VCaP (cell line): ENCODE measurements around the gene ERRFI1.
A peak's percentile ranks its signal among the peaks of the same experiment; 100 is the strongest.

Source experiments
- H3K27ac ChIP-seq: fragments of 450-650 bp; 2 replicates; pipeline ENCODE4 v1.5.1; 2017
- TF ChIP-seq, protein P1 (sequence below): fragments of 450-650 bp; conservative IDR thresholded peaks from 2 replicates; pipeline ENCODE4 v1.5.1; 2017; ENCODE audit warnings: mild to moderate bottlenecking, moderate library complexity

The ERRFI1 gene

DNA sequence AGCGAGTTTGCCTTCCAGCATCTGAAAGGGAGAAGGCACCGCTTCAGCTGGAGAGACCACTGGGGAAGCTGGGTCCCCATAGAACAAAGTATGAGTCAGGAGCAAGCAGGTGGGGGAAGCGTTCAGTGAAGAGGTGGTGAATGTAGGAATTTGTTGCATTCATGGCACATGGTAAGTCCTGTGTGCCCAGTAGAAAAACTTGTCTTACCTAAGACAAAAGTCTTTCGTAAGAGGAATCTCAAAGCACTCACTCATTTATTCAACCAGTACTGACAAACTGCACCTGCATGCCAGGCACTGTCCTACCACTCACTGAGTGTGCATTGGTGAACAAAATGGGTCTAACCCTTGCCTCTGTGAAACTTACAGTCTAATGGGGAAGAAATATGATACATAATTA is 9.2 kb upstream of the ERRFI1 start:
- H3K27ac ChIP-seq: no peak overlapping the region

GRCh38 chr1:8033322-8033721 is 7.2 kb upstream of the ERRFI1 start:
- no peak overlapping the region for H3K27ac ChIP-seq
- TF ChIP-seq, protein P1, sequence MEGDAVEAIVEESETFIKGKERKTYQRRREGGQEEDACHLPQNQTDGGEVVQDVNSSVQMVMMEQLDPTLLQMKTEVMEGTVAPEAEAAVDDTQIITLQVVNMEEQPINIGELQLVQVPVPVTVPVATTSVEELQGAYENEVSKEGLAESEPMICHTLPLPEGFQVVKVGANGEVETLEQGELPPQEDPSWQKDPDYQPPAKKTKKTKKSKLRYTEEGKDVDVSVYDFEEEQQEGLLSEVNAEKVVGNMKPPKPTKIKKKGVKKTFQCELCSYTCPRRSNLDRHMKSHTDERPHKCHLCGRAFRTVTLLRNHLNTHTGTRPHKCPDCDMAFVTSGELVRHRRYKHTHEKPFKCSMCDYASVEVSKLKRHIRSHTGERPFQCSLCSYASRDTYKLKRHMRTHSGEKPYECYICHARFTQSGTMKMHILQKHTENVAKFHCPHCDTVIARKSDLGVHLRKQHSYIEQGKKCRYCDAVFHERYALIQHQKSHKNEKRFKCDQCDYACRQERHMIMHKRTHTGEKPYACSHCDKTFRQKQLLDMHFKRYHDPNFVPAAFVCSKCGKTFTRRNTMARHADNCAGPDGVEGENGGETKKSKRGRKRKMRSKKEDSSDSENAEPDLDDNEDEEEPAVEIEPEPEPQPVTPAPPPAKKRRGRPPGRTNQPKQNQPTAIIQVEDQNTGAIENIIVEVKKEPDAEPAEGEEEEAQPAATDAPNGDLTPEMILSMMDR: no peak

More for the DNA sequence above, 9.2 kb upstream of the ERRFI1 start:
- TF ChIP-seq, protein P1: no peak

DNA sequence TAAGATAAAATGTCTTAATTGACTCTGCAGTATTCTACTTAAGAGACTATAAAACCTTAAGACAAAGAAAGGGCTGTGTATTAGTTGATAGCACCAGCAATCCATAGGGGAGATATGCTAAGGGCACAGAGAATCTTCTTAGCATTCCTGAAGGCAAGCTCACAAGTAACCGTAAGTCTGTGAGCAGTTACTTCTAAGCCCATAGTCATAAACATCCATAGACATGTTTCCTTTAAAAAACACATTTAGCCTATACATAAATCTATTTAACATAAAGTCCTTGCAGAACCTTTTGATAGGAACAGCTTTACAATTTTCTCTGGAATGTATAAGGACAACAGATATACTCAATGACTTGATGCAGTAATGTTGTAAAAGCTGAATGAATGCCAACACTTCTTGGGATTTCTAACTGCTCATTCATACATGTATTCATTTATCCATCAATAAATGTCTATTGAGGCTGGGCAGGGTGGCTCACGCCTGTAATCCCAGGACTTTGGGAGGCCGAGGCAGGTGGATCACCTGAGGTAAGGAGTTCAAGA is 6.3 kb upstream of the ERRFI1 start:
- TF ChIP-seq, protein P1: no peak
- no peak overlapping the region for H3K27ac ChIP-seq

DNA sequence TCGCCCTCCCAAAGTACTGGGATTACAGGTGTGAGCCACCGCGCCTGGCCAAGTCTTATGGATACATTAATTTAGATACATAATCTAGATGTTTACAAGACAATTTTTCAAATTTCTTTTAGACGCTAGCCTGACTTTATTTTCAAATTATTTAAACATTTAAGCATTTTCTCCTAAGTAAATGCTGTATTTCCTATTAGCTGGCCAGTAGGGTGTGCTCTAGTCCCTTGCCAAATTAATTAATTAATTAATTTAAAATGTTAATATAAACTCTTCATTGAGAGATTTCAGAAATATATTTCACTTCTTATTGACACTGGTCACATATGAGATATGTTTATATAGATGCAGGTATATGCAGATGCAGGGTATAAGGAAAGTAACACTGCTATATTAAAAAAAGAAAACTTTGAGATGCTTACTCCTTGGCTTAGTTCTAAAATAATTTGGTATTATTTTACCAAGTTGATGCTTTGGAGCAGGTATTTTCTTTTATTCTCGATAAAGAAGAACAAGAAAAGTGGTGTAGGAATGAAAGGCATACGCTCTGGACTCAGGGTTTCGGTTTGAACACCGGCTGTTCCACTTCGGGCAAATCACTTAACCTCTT is 5.2 kb upstream of the ERRFI1 start:
- TF ChIP-seq, protein P1: peak; percentile 91
- no peak overlapping the region; the same call in 1 of the 2 replicates for H3K27ac ChIP-seq

DNA sequence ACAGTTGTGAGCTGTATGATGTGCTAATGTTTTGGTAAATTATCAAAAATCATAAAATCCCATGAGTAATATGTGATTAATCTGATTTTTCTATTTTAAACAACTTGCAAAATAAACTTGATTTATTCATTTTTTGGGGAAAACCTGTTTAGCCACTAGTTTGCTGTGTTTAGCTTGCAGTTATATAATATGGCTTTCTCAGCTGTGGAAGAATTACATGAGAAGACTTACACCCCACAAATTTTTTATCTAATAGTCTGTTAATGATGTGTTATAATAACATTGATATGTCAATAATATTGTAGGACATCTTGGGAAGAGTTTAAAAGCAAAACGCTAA is 2.4 kb upstream of the ERRFI1 start:
- TF ChIP-seq, protein P1: no peak
- H3K27ac ChIP-seq: peak overlapping the region; percentile 92

DNA sequence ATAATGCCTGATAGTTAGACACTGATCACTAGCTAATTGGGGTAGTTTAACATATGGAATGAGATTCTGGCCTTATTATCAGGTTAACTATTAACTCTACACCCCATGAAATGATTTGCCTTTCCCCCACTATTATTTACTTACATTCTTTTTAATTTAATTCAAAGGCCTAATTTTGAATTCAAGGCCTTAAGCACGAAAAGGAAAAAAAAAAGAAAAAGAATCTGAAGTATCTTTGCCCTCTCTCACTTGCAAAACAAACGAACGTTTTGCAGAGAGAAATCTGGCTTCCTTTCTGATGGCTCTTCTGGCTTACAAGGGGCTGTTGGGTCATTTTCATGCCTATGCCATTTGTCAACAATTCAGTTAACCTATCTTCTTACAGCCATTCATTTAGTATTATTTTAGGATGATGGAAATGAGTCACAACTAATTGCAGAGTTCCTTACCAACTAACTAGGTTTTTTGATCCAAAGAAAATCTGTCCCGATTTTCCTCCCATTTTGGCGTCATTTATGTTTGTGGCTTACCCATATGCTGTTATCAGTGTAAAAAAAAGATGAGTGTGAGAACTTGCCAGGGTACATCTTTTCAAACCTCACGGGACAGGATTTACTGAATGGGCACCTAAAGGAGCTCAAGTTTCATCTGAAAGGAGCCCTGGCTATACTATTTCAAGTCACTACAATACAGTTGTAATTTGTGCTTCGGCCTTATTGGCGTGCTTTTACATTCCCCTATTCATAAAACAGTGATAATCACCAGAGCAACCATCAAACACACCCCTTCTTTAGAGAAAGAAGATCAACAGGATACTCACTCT is 1.9 kb upstream of the ERRFI1 start:
- peak overlapping the region; percentile 92 for H3K27ac ChIP-seq
- TF ChIP-seq, protein P1: no peak

GRCh38 chr1:8026976-8027747 is 1.1 kb upstream of the ERRFI1 start:
- peak overlapping the region; percentile 92 for H3K27ac ChIP-seq
- TF ChIP-seq, protein P1: no peak
